Astrocyte (in vitro differentiated cells and primary cell): ENCODE data around the gene TP73. TPM values are rescaled to one million over a fixed set of nuclear protein-coding genes. Genes with fewer than 3 reads are reported as not detected.

Experiments used
- DNase-seq: peaks from one replicate; pipeline ENCODE4 v3.0.0-alpha.2; 2010; ENCODE audit warnings: low read depth
- FAIRE-seq: peaks from 2 replicates; lab custom pipeline; 2011; peaks lifted over from hg19 to GRCh38; lab: Jason Lieb, UNC
- H2AFZ ChIP-seq: 2 replicates; pipeline ENCODE4 v1.6.0; 2012; ENCODE audit warnings: low read depth, low read length, inconsistent platforms
- H3K27ac ChIP-seq: 2 replicates; pipeline ENCODE4 v1.5.1; 2011; ENCODE audit warnings: low read depth, low read length, inconsistent platforms
- H3K27me3 ChIP-seq: 2 replicates; pipeline ENCODE4 v1.6.0; 2011; ENCODE audit warnings: low read length, inconsistent platforms; ENCODE audit not compliant: insufficient read depth
- H3K36me3 ChIP-seq: 2 replicates; pipeline ENCODE4 v1.5.1; 2011; ENCODE audit warnings: low read length, inconsistent platforms; ENCODE audit not compliant: insufficient read depth
- H3K4me1 ChIP-seq: 2 replicates; pipeline ENCODE4 v1.5.1; 2011; ENCODE audit warnings: low read length, inconsistent platforms; ENCODE audit not compliant: insufficient read depth
- H3K4me2 ChIP-seq: 2 replicates; pipeline ENCODE4 v1.6.0; 2012; ENCODE audit warnings: low read length, inconsistent platforms
- H3K4me3 ChIP-seq: 2 replicates; pipeline ENCODE4 v1.5.1; 2011; ENCODE audit warnings: low read depth, mild to moderate bottlenecking, low read length, inconsistent platforms; ENCODE audit not compliant: insufficient read depth
- H3K79me2 ChIP-seq: 2 replicates; pipeline ENCODE4 v1.6.0; 2012; ENCODE audit warnings: mild to moderate bottlenecking, low read length, inconsistent platforms; ENCODE audit not compliant: insufficient read depth
- H3K9ac ChIP-seq: 2 replicates; pipeline ENCODE4 v1.6.0; 2012; ENCODE audit warnings: mild to moderate bottlenecking, low read length, inconsistent platforms
- H3K9me3 ChIP-seq: 2 replicates; pipeline ENCODE4 v1.5.1; 2012; ENCODE audit warnings: low read depth, mild to moderate bottlenecking, low read length, inconsistent platforms; ENCODE audit not compliant: insufficient read depth
- H4K20me1 ChIP-seq: 2 replicates; pipeline ENCODE4 v1.6.0; 2012; ENCODE audit warnings: low read length, inconsistent platforms; ENCODE audit not compliant: insufficient read depth
- H3K27ac Mint-ChIP-seq: one replicate; pipeline ENCODE4 v1.8.0; 2021; ENCODE audit warnings: mild to moderate bottlenecking, mixed read lengths; ENCODE audit not compliant: unreplicated experiment
- H3K27me3 Mint-ChIP-seq: one replicate; pipeline ENCODE4 v1.8.0; 2021; ENCODE audit warnings: low read depth, mixed read lengths; ENCODE audit not compliant: unreplicated experiment
- H3K36me3 Mint-ChIP-seq: one replicate; pipeline ENCODE4 v1.8.0; 2021; ENCODE audit warnings: low read depth, mixed read lengths; ENCODE audit not compliant: unreplicated experiment
- H3K4me1 Mint-ChIP-seq: one replicate; pipeline ENCODE4 v1.8.0; 2021; ENCODE audit warnings: low read depth, mixed read lengths; ENCODE audit not compliant: unreplicated experiment
- H3K4me3 Mint-ChIP-seq: one replicate; pipeline ENCODE4 v1.8.0; 2021; ENCODE audit warnings: mild to moderate bottlenecking, moderate library complexity, mixed read lengths; ENCODE audit not compliant: unreplicated experiment
- H3K9me3 Mint-ChIP-seq: one replicate; pipeline ENCODE4 v1.8.0; 2021; ENCODE audit warnings: mild to moderate bottlenecking, mixed read lengths; ENCODE audit not compliant: unreplicated experiment
- CTCF ChIP-seq: IDR thresholded peaks from 2 replicates; pipeline ENCODE4 v1.5.1; 2011; ENCODE audit warnings: low read depth, mild to moderate bottlenecking, inconsistent platforms, low read length, moderate library complexity; ENCODE audit not compliant: insufficient read depth
- EZH2 ChIP-seq: IDR thresholded peaks from 2 replicates; pipeline ENCODE4 v1.6.1; 2012; ENCODE audit warnings: mild to moderate bottlenecking, low read length, inconsistent platforms; ENCODE audit not compliant: insufficient read depth
- total RNA-seq: library from RNA; stranded (reverse); gene quantifications from 2 replicates; pipeline ENCODE4 v1.2.1, GENCODE V29; 2021

The TP73 gene
- total RNA-seq, 1 donor from 2014 or later: 0.18 TPM

GRCh38 chr1:3761296-3762010, 109.1 kb downstream of the TP73 start:
- Mint-ChIP-seq H3K27ac (no peak overlapping the region), H3K36me3 (peaks cover 6% of the 10 kb centered on the region), H3K4me1 (no peaks in the 10 kb centered on the region), H3K4me3 (no peak overlapping the region), H3K9me3 (peaks cover 6% of the 10 kb centered on the region), H3K27me3 (peaks cover 45% of the 10 kb centered on the region)
- no peak overlapping the region for H3K4me2 ChIP-seq
- no peaks in the 10 kb centered on the region for H3K4me1 ChIP-seq
- no peak overlapping the region for H2AFZ ChIP-seq
- no peak overlapping the region for H3K9ac ChIP-seq
- no peak overlapping the region for H3K4me3 ChIP-seq
- no peaks in the 10 kb centered on the region for H3K79me2 ChIP-seq
- H3K27ac ChIP-seq: no peak overlapping the region
- H3K27me3 ChIP-seq: peaks cover 6% of the 10 kb centered on the region
- H3K9me3 ChIP-seq: no peaks in the 10 kb centered on the region
- FAIRE-seq (no peak), DNase-seq (no peak)
- no peaks in the 10 kb centered on the region for H3K36me3 ChIP-seq
- TF ChIP-seq EZH2: no peak
- no peak for TF ChIP-seq CTCF
- H4K20me1 ChIP-seq: no peaks in the 10 kb centered on the region

GRCh38 chr1:3762151-3762872, 110.0 kb downstream of the TP73 start:
- Histone ChIP-seq H3K4me2 (no peak overlapping the region), H3K79me2 (no peaks in the 10 kb centered on the region), H3K36me3 (no peaks in the 10 kb centered on the region), H3K9ac (no peak overlapping the region), H3K27me3 (peaks cover 6% of the 10 kb centered on the region), H3K4me1 (no peaks in the 10 kb centered on the region), H3K27ac (no peak overlapping the region), H3K9me3 (no peaks in the 10 kb centered on the region), H2AFZ (no peak overlapping the region), H4K20me1 (no peaks in the 10 kb centered on the region), H3K4me3 (no peak overlapping the region)
- TF ChIP-seq EZH2: no peak
- peaks cover 6% of the 10 kb centered on the region for H3K9me3 Mint-ChIP-seq
- FAIRE-seq (no peak), DNase-seq (no peak)
- no peak overlapping the region for H3K4me3 Mint-ChIP-seq
- H3K27ac Mint-ChIP-seq: no peak overlapping the region
- peaks cover 40% of the 10 kb centered on the region for H3K27me3 Mint-ChIP-seq
- H3K36me3 Mint-ChIP-seq: peaks cover 6% of the 10 kb centered on the region
- no peaks in the 10 kb centered on the region for H3K4me1 Mint-ChIP-seq

- H3K27me3 Mint-ChIP-seq: peaks cover 45% of the 10 kb centered on the region
- Histone ChIP-seq H3K9ac (no peak overlapping the region), H3K4me3 (no peak overlapping the region), H3K4me2 (no peak overlapping the region), H2AFZ (no peak overlapping the region), H3K27me3 (peaks cover 6% of the 10 kb centered on the region), H3K9me3 (no peaks in the 10 kb centered on the region), H3K4me1 (no peaks in the 10 kb centered on the region), H3K27ac (no peak overlapping the region), H3K36me3 (no peaks in the 10 kb centered on the region), H3K79me2 (no peaks in the 10 kb centered on the region), H4K20me1 (no peaks in the 10 kb centered on the region)
- TF ChIP-seq CTCF (no peak), EZH2 (no peak)
- no peak overlapping the region for H3K4me3 Mint-ChIP-seq
- no peaks in the 10 kb centered on the region for H3K4me1 Mint-ChIP-seq
- H3K9me3 Mint-ChIP-seq: peaks cover 6% of the 10 kb centered on the region
- no peak for DNase-seq
- no peak for FAIRE-seq
- no peak overlapping the region for H3K27ac Mint-ChIP-seq
- peaks cover 6% of the 10 kb centered on the region for H3K36me3 Mint-ChIP-seq
Observed at GRCh38 chr1:3762873-3763228, 110.5 kb downstream of the TP73 start.
